ENCODE results near the gene EAF2.

Gene EAF2

GRCh38 chr3:121878411-121878810, 43.4 kb downstream of the EAF2 start:
- no peak for DNase-seq (ENCODE audit: low read depth)
- TF ChIP-seq CTCF (IDR thresholded peaks at IDR 0.05; ENCODE audit: low read depth, low read length, missing control alignments): no peak
- H3K4me3 ChIP-seq (ENCODE audit: low read depth, low read length): no peak overlapping the region
- in situ Hi-C loops (cut with HindIII; ENCODE audit: low sequenced_read_pairs): no loop called here

GRCh38 chr3:121883507-121883906, 48.5 kb downstream of the EAF2 start:
- DNase-seq (ENCODE audit: low read depth): no peak
- in situ Hi-C loops (cut with HindIII; ENCODE audit: low sequenced_read_pairs): no loop called here
- peak; percentile 28 for TF ChIP-seq CTCF (IDR thresholded peaks at IDR 0.05; ENCODE audit: low read depth, low read length, missing control alignments)

GRCh38 chr3:121885386-121885785, 50.4 kb downstream of the EAF2 start:
- in situ Hi-C loops (cut with HindIII; ENCODE audit: low sequenced_read_pairs): no loop called here

More at GRCh38 chr3:121883507-121883906, 48.5 kb downstream of the EAF2 start:
- no peak overlapping the region for H3K4me3 ChIP-seq (ENCODE audit: low read depth, low read length)

GRCh38 chr3:121894301-121894990, 59.4 kb downstream of the EAF2 start, which contains the start of gene SLC15A2:
TSS of gene SLC15A2 (plus strand) at chr3:121894401. CDS start at chr3:121894477, 76 bp downstream.
- TF ChIP-seq CTCF (IDR thresholded peaks at IDR 0.05; ENCODE audit: low read depth, low read length, missing control alignments): no peak
- in situ Hi-C loops (cut with HindIII; ENCODE audit: low sequenced_read_pairs): no loop called here
- DNase-seq (ENCODE audit: low read depth): no peak
- H3K4me3 ChIP-seq (ENCODE audit: low read depth, low read length): no peak within 1 kb of the TSS

More at GRCh38 chr3:121885386-121885785, 50.4 kb downstream of the EAF2 start:
- no peak for TF ChIP-seq CTCF (IDR thresholded peaks at IDR 0.05; ENCODE audit: low read depth, low read length, missing control alignments)
- no peak overlapping the region for H3K4me3 ChIP-seq (ENCODE audit: low read depth, low read length)
- DNase-seq (ENCODE audit: low read depth): no peak

GRCh38 chr3:121895121-121895520, 60.1 kb downstream of the EAF2 start:
- DNase-seq (ENCODE audit: low read depth): no peak
- no peak overlapping the region for H3K4me3 ChIP-seq (ENCODE audit: low read depth, low read length)
- no peak for TF ChIP-seq CTCF (IDR thresholded peaks at IDR 0.05; ENCODE audit: low read depth, low read length, missing control alignments)
- in situ Hi-C loops (cut with HindIII; ENCODE audit: low sequenced_read_pairs): no loop called here

GRCh38 chr3:121895736-121896135, 60.7 kb downstream of the EAF2 start:
- TF ChIP-seq CTCF (IDR thresholded peaks at IDR 0.05; ENCODE audit: low read depth, low read length, missing control alignments): no peak
- H3K4me3 ChIP-seq (ENCODE audit: low read depth, low read length): no peak overlapping the region
- in situ Hi-C loops (cut with HindIII; ENCODE audit: low sequenced_read_pairs): no loop called here
- DNase-seq (ENCODE audit: low read depth): no peak
